Heart right ventricle (tissue), 16 donors: ENCODE data around the gene ENDOV. TPM values are rescaled to one million over a fixed set of nuclear protein-coding genes. Genes with fewer than 3 reads are reported as not detected.

Experiments
- ATAC-seq, 8 donors: fragments of 200-7000 bp; cut with Tn5 transposase; one replicate each; pipeline ENCODE4 v1.9.1; 2020; ENCODE audit warnings: mild to moderate bottlenecking in 8 of 8, moderate library complexity in 8 of 8, moderate number of reproducible peaks in 1 of 8
- DNase-seq, 2 donors: peaks; one replicate each; pipeline ENCODE4 v3.0.0-alpha.2; 2020
- H3K27ac ChIP-seq, 10 donors: fragments of 200-600 bp; sonication (generic) in 2 of 10; one replicate each; pipeline versions ENCODE4 v1.5.0 to v1.8.0; 2020 to 2022; ENCODE audit warnings: mild to moderate bottlenecking in 3 of 10
- H3K27me3 ChIP-seq, 7 donors: fragments of 200-600 bp; one replicate each; pipeline ENCODE4 v1.8.0; 2021 to 2022; ENCODE audit warnings: mild to moderate bottlenecking in 2 of 7
- H3K36me3 ChIP-seq, 9 donors: fragments of 200-600 bp; sonication (generic) in 1 of 9; one replicate each; pipeline versions ENCODE4 v1.5.0 to v1.8.0; 2020 to 2022; ENCODE audit warnings: mild to moderate bottlenecking in 2 of 9
- H3K4me1 ChIP-seq, 9 donors: fragments of 200-600 bp; sonication (generic) in 1 of 9; one replicate each; pipeline versions ENCODE4 v1.5.0 to v1.8.0; 2020 to 2022; ENCODE audit warnings: mild to moderate bottlenecking in 4 of 9
- H3K4me3 ChIP-seq, 10 donors: fragments of 200-600 bp; sonication (generic) in 2 of 10; one replicate each; pipeline versions ENCODE4 v1.5.0 to v1.8.0; 2020 to 2022; ENCODE audit warnings: mild to moderate bottlenecking in 7 of 10, moderate library complexity in 2 of 10
- H3K9me3 ChIP-seq, 11 donors: fragments of 200-600 bp in 10 of 11; sonication (generic) in 2 of 11; one replicate each; pipeline versions ENCODE4 v1.5.0 to v1.8.0; 2013 to 2022; ENCODE audit warnings: mild to moderate bottlenecking in 2 of 11, control low read depth in 1 of 11, moderate library complexity in 1 of 11
- WGBS, 2 donors: extraction: QIAGEN DNeasy Blood & Tissue Kit; methylation state at CpG; one replicate each; pipeline ENCODE4 v1.1.7; 2013; ENCODE audit warnings: inconsistent platforms in 1 of 2; 5-methylcytosine and 5-hydroxymethylcytosine counted together
- intact Hi-C, 10 donors: fragments of 100-400 bp; cut with DNase I; formaldehyde crosslinking; loops; one replicate each; pipeline versions ENCODE4 v1.11.1 to v1.14.2; 2022
- polyA plus RNA-seq, 2 donors: library from polyadenylated mRNA; stranded (reverse); fragments of 200-250 nt; gene quantifications; one replicate each; pipeline ENCODE4 v1.2.3, GENCODE V29; 2013
- total RNA-seq, 10 donors: library from RNA; stranded (reverse); fragmentation: NEBNext Ultra II Directional in 3 of 10; extraction: Animal tissue kit (Norgen Biotek cat#: 25700) in 3 of 10; gene quantifications; one replicate each; pipeline versions ENCODE4 v1.2.1 to v1.2.4, GENCODE V29; 2021 to 2023
- TF ChIP-seq, protein P1 (sequence below), 9 donors: fragments of 200-600 bp; sonication (generic) in 2 of 9; IDR thresholded peaks; one replicate each; pipeline versions ENCODE4 v1.5.0 to v1.8.0; 2021 to 2022; ENCODE audit warnings: antibody characterized with exemption in 9 of 9, mild to moderate bottlenecking in 5 of 9, moderate library complexity in 1 of 9
- donor health status: Arrhythmogenic right ventricular cardiomyopathy.
- donor health status: ischemic (EF 13 %, LVEDD 7.1; RV severe dilation, severe dysfunction).
- donor health status: healthy with polysubstance abuse.
- donor health status: DM: no; HTN: yes; CAD: no.
- donor health status: DM: no; HTN: no; CAD: no.
- donor health status: ischemic (EF 25% LVEDD 6.9; RV normal size, moderate dysfunction).
- donor health status: ischemic (EF 25% LVEDD 5.7; RV mildly dilated, moderate dysfunction).
- donor health status: healthy.
- donor health status: DM: yes; HTN: yes; CAD: no.
- donor health status: Ischemic cardiomyopathy.
- donor health status: ischemic (EF 35%, LVEDD 5.7; RV mildly dilated, moderate dysfunction).
- donor health status: nonischemic (EF 11% LVEDD 7.7; RV severe dilation, severe dysfunction).
- donor health status: DM: yes; HTN: yes; CAD: no.
- donor health status: PGD.
- donor health status: ischemic (EF 29% LVEDD 5.4; RV normal size, mild dysfunction).
- donor health status: nonischemic (EF 23%, LVEDD 6.1; RV moderate dilation, normal function).

Gene ENDOV
- total and polyA plus RNA-seq, 12 donors: 7.7 to 19.9 (median 12.6) TPM

DNA sequence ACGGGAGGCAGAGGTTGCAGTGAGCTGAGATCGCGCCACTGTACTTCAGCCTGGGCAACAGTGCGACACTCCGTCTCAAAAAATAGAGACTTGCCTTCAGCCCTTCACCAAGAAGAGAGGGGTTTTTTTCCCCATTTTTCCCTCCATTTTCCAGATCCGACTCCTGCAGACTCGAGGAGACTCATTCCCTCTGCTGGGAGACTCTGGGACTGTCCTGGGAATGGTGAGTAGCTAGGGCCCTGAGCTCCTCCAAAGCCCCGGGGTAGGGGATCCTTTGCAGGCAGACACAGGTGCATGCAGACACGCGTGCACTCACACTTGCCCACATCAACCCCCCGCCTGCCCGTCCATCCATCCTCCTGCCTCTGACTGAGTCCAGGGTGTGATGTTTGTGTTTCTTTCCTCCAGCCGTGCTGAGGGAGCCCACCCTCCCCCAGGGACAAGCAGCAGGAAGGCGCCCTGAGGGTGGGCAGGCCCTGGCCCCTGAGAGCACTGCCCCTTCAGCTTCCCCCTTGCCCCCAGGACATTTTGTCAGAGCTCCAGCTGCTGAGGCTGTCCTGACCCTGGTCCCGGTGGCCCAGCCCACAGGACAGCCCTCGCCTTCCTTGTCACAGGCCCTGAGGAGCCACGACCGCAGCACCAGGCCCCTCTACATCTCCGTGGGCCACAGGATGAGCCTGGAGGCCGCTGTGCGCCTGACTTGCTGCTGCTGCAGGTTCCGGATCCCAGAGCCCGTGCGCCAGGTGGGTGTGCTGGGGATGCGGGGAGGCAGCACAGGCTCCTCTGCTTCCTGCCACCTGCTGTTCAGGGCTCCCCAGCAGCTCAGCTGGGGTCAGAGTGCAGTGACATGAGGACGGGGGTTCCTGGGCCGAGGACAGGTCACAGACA lies 10.2 kb downstream of the ENDOV start:
- WGBS, 2 donors: 79 to 80% methylated on average over 27 of the region's 27 CpGs
- Histone ChIP-seq H3K4me3 (no peak overlapping the region), H3K9me3 (no peaks in the 10 kb centered on the region), H3K4me1 (peaks cover 0 to 25% (median 11%) of the 10 kb centered on the region in 9 donors), H3K27me3 (no peaks in the 10 kb centered on the region), H3K27ac (no peak overlapping the region), H3K36me3 (peaks cover 0 to 27% (median 0%) of the 10 kb centered on the region in 9 donors)
- DNase-seq: no peak
- TF ChIP-seq, protein P1, sequence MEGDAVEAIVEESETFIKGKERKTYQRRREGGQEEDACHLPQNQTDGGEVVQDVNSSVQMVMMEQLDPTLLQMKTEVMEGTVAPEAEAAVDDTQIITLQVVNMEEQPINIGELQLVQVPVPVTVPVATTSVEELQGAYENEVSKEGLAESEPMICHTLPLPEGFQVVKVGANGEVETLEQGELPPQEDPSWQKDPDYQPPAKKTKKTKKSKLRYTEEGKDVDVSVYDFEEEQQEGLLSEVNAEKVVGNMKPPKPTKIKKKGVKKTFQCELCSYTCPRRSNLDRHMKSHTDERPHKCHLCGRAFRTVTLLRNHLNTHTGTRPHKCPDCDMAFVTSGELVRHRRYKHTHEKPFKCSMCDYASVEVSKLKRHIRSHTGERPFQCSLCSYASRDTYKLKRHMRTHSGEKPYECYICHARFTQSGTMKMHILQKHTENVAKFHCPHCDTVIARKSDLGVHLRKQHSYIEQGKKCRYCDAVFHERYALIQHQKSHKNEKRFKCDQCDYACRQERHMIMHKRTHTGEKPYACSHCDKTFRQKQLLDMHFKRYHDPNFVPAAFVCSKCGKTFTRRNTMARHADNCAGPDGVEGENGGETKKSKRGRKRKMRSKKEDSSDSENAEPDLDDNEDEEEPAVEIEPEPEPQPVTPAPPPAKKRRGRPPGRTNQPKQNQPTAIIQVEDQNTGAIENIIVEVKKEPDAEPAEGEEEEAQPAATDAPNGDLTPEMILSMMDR (IDR thresholded peaks at IDR 0.05): no peak
- intact Hi-C loops: loop anchor here in 8 of 10 donors (2.0 to 10.0 kb wide), 7 partner anchors 147 to 557 kb away; no protein-coding TSS in a partner anchor
- no peak for ATAC-seq

DNA sequence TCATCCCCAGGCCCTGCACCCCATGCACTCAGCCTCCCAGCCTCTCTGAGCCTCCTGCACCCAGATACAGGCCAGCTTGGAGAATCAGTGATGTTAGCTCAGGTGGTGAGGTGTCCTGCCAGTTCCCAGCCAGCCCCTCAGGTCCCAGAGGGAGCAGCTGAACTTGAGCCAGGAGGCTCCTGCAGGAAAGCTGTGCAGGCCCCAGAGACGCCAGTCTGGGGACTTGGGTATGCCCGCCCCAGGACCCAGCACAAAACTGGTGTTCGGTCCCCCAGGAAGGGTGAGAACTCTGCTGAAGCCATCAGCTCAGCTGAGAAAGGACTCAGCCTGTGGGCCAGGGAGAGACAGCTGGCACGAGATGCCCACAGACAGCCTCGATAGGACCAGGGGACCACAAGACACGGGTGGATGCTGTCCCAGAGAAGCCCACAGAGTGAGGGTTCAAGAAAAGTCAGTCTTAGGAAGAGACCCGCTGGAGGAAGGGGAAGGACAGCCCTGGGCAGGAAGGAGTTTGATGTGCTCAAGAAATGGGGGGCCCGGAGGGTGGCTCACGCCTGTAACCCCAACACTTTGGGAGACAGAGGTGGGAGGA lies 11.0 kb downstream of the ENDOV start:
- Histone ChIP-seq H3K4me3 (no peak overlapping the region), H3K9me3 (no peaks in the 10 kb centered on the region), H3K4me1 (peaks cover 0 to 25% (median 11%) of the 10 kb centered on the region in 9 donors), H3K27ac (no peak overlapping the region), H3K36me3 (peaks cover 0 to 29% (median 0%) of the 10 kb centered on the region in 9 donors), H3K27me3 (no peaks in the 10 kb centered on the region)
- TF ChIP-seq, protein P1 (IDR thresholded peaks at IDR 0.05): no peak
- 86 to 89% methylated on average over 9 of the region's 9 CpGs for WGBS, 2 donors
- ATAC-seq (no peak), DNase-seq (no peak)
- intact Hi-C loops: loop anchor here in 9 of 10 donors (2.0 to 10.0 kb wide), 8 partner anchors 146 to 556 kb away; no protein-coding TSS in a partner anchor

DNA sequence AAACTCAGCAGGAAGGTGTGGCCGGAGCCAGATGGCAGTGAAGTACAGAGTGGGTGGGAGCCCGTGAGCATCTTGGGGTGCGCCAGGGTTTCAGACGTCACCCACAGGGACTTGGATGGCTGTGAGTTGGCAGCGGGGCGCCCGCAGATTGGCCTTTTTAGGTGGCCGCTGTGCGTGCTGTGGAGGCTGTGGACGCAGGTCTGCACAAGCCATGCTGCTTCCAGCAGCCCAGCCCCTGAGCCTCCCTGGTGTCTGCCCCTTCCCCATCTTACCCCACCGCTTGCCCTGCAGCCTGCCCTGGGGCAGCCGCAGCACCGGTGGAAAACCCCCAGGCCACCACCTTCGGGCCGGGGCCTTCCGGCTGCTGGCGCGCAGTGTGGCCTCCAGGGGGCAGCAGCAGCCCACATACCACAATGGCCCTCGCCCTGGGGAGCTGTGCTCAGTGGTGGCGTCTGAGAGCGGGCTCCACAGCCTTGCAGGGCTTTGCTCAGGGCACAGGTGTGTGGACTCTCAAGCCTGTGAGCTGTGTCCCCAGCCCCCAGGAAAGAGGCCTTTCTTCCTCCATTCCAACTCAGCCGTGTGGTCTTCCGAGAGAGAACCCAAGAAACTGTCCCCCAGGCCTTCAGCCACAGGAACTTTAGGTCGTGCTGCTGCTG lies 11.8 kb downstream of the ENDOV start:
- Histone ChIP-seq H3K9me3 (no peaks in the 10 kb centered on the region), H3K4me1 (peaks cover 0 to 25% (median 11%) of the 10 kb centered on the region in 9 donors), H3K27me3 (no peaks in the 10 kb centered on the region), H3K4me3 (no peak overlapping the region), H3K27ac (no peak overlapping the region), H3K36me3 (peaks cover 0 to 32% (median 0%) of the 10 kb centered on the region in 9 donors)
- DNase-seq (peak; percentile 62 to 81), ATAC-seq (peak; percentile 60 to 88 (median 79))
- intact Hi-C loops: loop anchor here (1.0 to 10.0 kb wide), 10 partner anchors 146 to 675 kb away; no protein-coding TSS in a partner anchor
- 41 to 42% methylated on average over 24 of the region's 24 CpGs for WGBS, 2 donors
- TF ChIP-seq, protein P1 (IDR thresholded peaks at IDR 0.05): peak; percentile 87 to 99 (median 96)
